ENCODE results near the gene LSM8.

DNA sequence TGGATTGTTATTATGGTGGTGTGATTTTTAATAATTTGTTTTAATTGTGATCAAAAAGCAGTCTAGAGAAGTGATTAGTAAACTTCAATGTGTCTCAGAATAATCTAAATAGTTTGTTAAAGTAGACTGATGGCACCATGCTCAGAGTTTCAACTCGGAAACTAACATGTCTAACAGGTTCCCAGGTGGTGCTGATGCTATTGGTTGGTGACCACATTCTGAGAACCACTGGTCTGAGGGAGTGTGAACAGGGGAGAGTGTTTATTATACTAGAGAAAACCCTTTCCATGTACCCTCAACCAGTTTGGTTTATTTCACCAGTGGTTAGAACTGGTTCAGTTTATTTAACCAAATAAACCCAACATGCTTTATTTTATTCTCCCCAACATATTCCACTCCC is 42.0 kb upstream of the LSM8 start:
- TF ChIP-seq TBL1XR1 (IDR thresholded peaks at IDR 0.05; ENCODE audit: low read depth, low read length): no peak
- TF ChIP-seq ZNF274 (IDR thresholded peaks at IDR 0.05; ENCODE audit: insufficient read depth, insufficient read length): no peak
- no peak for TF ChIP-seq CTCF (IDR thresholded peaks at IDR 0.05 in 2 of 3, conservative IDR thresholded peaks at IDR 0.05 in 1 of 3; ENCODE audit: control insufficient read depth in 2 of 3, extremely low read depth in 1 of 3, insufficient read depth in 1 of 3, low read depth in 3 of 3, low read length in 3 of 3)
- no peak for TF ChIP-seq POLR2A (IDR thresholded peaks at IDR 0.05; ENCODE audit: low read depth, low read length)
- TF ChIP-seq, protein P1, sequence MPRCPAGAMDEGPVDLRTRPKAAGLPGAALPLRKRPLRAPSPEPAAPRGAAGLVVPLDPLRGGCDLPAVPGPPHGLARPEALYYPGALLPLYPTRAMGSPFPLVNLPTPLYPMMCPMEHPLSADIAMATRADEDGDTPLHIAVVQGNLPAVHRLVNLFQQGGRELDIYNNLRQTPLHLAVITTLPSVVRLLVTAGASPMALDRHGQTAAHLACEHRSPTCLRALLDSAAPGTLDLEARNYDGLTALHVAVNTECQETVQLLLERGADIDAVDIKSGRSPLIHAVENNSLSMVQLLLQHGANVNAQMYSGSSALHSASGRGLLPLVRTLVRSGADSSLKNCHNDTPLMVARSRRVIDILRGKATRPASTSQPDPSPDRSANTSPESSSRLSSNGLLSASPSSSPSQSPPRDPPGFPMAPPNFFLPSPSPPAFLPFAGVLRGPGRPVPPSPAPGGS (IDR thresholded peaks at IDR 0.05; ENCODE audit: borderline replicate concordance, insufficient read depth, low read depth, low read length, poor library complexity, severe bottlenecking): no peak
- TF ChIP-seq CEBPB (IDR thresholded peaks at IDR 0.05; ENCODE audit: borderline replicate concordance in 1 of 2, low read depth in 2 of 2, low read length in 2 of 2): no peak
- TF ChIP-seq, protein P2, sequence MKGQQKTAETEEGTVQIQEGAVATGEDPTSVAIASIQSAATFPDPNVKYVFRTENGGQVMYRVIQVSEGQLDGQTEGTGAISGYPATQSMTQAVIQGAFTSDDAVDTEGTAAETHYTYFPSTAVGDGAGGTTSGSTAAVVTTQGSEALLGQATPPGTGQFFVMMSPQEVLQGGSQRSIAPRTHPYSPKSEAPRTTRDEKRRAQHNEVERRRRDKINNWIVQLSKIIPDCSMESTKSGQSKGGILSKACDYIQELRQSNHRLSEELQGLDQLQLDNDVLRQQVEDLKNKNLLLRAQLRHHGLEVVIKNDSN (IDR thresholded peaks at IDR 0.05; ENCODE audit: borderline replicate concordance, extremely low read length, insufficient read depth, low read depth, low read length): no peak
- TF ChIP-seq CHD1 (IDR thresholded peaks at IDR 0.05; ENCODE audit: low read depth, low read length): no peak
- TF ChIP-seq ELK1 (IDR thresholded peaks at IDR 0.05; ENCODE audit: low read depth, low read length): no peak
- no peak for TF ChIP-seq FOXK2 (IDR thresholded peaks at IDR 0.05)
- no peak for TF ChIP-seq EP300 (IDR thresholded peaks at IDR 0.05; ENCODE audit: borderline replicate concordance in 1 of 2, control insufficient read depth in 1 of 2, low read depth in 2 of 2, low read length in 2 of 2)
- no peak for TF ChIP-seq BCL11A (IDR thresholded peaks at IDR 0.05; ENCODE audit: low read depth, low read length)
- TF ChIP-seq TAF1 (IDR thresholded peaks at IDR 0.05; ENCODE audit: borderline replicate concordance, low read depth, low read length): no peak
